ENCODE results near the gene TPD52L1. TPM values are rescaled to one million over a fixed set of nuclear protein-coding genes. Genes with fewer than 3 reads are reported as not detected.
"Not testable (repeated sequence)": the region's sequence is repeated elsewhere in the genome, so short reads cannot be mapped to it uniquely, and the experiment has no call there.

Gene TPD52L1
- total RNA-seq, 1 experiment from 2014 or later: 16.8 TPM

GRCh38 chr6:125269328-125269985 is 115.9 kb downstream of the TPD52L1 start:
- DNase-seq (ENCODE audit: low read depth): no peak

- DNase-seq (ENCODE audit: low read depth): no peak
These were observed 116.8 kb downstream of the TPD52L1 start for GRCh38 chr6:125270380-125270779.

- DNase-seq (ENCODE audit: low read depth): peak; percentile 45
These were observed 118.0 kb downstream of the TPD52L1 start for GRCh38 chr6:125271486-125272159.

DNA sequence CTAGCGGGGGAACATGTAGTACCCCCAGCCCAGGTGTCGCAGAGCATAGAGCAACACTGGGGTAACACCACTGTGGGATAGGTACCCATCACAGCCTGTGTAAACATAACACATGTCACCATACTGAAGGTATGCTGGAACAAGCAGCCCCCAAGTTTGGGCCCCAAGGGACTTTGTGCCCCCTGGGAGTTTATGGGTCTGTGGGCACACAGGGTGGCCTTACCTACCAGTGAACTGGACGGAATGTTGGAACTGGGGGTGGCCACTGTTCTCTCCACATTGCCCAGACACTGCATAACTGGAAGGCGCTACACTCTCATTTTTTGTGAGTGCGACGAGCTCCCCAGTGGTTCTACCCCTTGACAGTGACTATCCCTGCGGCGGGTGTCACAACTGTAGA is 119.7 kb downstream of the TPD52L1 start:
- DNase-seq (ENCODE audit: low read depth): no peak

DNA sequence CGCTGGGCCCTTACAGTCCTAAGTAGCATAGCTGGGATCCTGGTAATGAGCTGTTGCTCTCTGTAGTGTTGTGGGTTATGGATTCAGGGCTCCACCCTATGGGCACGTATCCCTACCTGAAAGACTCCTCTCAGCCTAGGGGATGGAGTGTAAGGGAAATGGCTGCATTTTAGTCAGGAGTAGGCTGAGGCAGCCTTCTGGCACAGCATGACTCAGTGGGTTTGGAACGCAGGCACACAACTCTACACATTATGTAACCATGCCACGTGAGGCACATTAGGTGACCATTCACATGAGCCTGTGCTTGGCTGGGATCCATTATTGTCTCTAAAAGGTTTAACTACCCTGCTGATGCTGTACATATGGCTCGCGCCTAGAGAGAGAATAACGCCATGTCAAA is 120.4 kb downstream of the TPD52L1 start:
- DNase-seq (ENCODE audit: low read depth): peak; percentile 89

GRCh38 chr6:125274935-125275334 is 121.4 kb downstream of the TPD52L1 start:
- DNase-seq (ENCODE audit: low read depth): no peak

DNA sequence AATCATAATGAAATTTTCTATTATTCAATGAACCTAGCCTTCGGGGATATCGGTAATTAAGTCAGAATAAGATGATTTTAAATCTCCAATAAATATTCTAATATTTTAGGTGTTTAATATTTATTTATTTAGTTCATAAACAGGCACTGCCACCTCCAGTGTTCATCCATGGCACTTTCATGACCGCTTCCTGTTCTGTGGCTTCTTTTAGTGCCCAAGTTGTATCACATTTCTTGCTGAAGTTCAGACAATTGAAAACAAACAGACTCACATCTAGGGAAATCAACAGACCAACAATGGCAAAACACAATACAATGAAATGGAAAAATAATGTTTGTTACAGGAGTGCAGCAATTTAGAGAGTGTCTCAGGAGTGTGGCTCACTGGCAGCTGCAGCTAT is 122.2 kb downstream of the TPD52L1 start:
- DNase-seq (ENCODE audit: low read depth): no peak

DNA sequence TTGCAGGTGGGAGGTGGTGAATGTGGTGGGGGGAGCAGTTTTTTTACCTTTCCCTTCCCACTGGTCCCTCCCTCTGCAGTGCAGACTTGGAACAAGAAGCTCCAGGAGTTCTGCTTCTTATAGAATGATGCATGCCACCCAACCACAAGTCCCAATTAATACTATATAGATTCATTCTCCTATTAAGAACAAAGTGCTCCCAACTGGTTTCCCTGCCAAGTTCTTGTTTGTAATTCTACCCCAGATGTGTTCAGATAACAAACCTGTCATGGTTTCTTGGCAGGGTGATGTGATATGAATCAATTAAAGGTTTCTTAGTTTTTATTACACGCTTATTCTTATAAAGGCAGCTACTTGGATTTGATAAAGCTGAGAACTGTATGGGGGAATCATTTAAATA is 124.3 kb downstream of the TPD52L1 start:
- DNase-seq (ENCODE audit: low read depth): no peak

GRCh38 chr6:125279961-125280360 is 126.4 kb downstream of the TPD52L1 start:
- DNase-seq (ENCODE audit: low read depth): no peak

GRCh38 chr6:125280370-125281035 is 126.9 kb downstream of the TPD52L1 start:
- DNase-seq (ENCODE audit: low read depth): not testable (repeated sequence)

GRCh38 chr6:125282470-125282869 is 128.9 kb downstream of the TPD52L1 start:
- not testable (repeated sequence) for DNase-seq (ENCODE audit: low read depth)

- DNase-seq (ENCODE audit: low read depth): no peak
These were observed 131.8 kb downstream of the TPD52L1 start for GRCh38 chr6:125285353-125285752.

DNA sequence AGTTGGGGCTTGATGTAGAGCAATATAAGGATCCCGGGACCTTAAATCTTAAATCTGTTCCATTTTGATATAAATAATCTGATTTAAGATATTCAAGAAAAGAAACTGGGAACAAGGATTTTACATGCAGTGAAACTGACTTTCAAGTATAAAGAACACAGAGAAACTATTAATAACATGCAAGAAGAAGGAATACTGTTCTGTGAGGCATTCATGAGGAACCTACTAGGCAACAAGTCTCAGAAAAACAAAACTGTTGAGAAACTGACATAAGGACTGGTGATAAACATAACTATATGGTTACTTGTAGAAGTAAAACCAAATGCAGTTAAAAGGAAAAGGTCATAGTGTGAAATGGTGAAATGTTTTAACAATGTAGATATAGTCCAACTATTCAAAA is 132.4 kb downstream of the TPD52L1 start:
- no peak for DNase-seq (ENCODE audit: low read depth)

DNA sequence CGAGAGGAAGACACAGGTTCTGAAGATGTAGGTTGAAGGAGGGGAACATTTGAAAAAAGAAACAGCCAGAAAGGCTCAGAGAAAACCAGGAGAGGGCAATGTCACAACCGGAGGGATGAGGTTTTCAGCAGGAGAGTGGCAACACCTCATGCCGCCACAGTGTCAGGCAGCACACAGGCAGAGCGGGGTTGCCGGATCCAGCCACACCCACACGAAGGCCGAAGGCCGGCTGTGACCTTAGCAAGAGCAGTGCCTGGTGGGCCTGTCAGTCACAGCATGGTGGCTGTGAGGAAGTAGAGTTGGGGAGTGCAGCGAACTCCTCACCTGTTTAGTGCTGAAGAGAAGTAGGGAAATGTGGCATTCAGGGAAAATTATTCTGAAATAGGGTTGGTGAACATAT is 134.1 kb downstream of the TPD52L1 start:
- no peak for DNase-seq (ENCODE audit: low read depth)

GRCh38 chr6:125293587-125293986 is 140.0 kb downstream of the TPD52L1 start:
- DNase-seq (ENCODE audit: low read depth): no peak

GRCh38 chr6:125294036-125294435 is 140.5 kb downstream of the TPD52L1 start:
- DNase-seq (ENCODE audit: low read depth): no peak

GRCh38 chr6:125294925-125295324 is 141.4 kb downstream of the TPD52L1 start:
- no peak for DNase-seq (ENCODE audit: low read depth)

- no peak for DNase-seq (ENCODE audit: low read depth)
These were observed 142.9 kb downstream of the TPD52L1 start for GRCh38 chr6:125296471-125296870.

GRCh38 chr6:125299257-125299656 is 145.7 kb downstream of the TPD52L1 start:
- no peak for DNase-seq (ENCODE audit: low read depth)

DNA sequence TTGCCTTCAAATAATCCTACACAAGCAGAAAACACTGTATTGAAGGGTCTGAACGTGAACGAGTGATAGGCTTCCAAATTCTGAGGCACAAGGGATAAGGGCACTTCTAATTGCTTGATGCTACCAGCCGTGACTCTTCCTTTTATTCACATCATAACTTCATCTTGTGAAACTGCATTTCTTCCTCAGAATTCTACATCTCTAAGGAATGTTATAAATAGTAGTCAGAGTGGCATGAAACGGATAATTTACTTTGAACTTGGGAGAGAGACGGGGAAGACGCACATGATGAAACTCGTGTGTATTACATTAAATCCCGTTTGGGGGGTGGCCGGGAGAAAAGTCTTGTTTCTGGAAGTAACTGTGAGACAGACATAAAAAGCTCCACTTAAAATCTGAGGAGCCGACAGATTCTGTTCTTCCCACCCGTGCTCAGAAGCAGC is 147.4 kb downstream of the TPD52L1 start:
- DNase-seq (ENCODE audit: low read depth): no peak

DNA sequence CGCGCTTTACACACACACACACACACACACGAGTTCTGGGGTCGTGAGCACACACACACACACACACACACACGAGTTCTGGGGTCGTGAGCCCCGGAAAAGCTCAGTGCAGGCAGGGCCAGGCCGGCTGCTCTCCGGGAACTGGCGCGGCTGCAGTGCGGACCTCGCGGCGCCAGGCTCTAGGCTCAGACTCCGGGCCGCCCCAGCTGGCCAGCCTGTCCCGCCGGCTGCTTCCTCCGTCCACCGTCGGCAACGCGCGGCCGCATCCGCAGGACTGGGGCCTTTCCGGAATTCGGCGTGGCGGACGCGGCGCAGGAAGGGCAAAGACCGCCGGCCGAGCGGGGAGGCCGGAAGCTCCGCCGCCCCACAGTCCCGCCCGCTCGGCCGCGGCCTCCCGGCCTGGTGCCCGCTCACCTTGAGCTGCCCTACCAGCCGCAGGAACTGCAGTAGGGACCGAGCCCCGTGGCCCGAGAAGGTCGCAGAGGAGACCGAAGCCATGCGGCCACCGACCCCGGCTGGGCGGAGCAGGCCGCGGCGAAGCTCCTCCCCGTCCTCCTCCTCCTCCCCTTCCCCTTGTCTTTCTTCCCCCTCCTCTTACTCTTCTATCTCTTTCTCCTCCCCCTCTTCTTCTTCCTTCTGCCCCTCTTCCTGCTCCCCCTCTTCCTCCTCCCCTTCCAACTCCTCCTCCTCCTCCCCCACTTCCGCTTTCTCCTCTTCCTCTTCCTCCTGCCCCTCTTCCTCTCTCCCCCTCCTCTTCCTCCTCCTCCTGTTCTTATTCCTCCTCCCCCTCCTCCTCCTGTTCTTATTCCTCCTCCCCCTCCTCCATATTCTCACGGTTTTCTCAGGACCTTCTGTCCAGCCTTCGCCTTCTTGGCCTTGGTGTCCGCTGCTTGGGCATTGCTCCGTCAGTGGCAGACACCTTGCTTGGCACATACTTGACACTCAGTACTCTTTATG is 148.1 kb downstream of the TPD52L1 start, which contains the start of gene HDDC2:
Gene HDDC2, minus strand, starts transcription at position 533 of the 957 bp plus-strand sequence. Its CDS starts 35 bp downstream, at position 498.
- DNase-seq (ENCODE audit: low read depth): peak; percentile 83

Measured in RPMI7951 (cell line).